IMR-90 (cell line): Measurements from ENCODE around the gene MRFAP1L1. TPM values are rescaled to one million over a fixed set of nuclear protein-coding genes. Genes with fewer than 3 reads are reported as not detected.

Experiments used
- ATAC-seq: fragments of 200-7000 bp; cut with Tn5 transposase; 2 replicates; pipeline ENCODE4 v1.9.1; 2020; ENCODE audit warnings: low read depth, mild to moderate bottlenecking, moderate library complexity
- BruUV-seq: library from RNA; stranded (reverse); fragments of 400-500 nt; replicated peaks from 2 replicates; lab custom pipeline; 2021; lab: Mats Ljungman, UMichigan
- CTCF ChIA-PET: fragments of 300-600 bp; formaldehyde crosslinking; extraction: SDS; loops from one replicate; lab custom pipeline; 2021; ENCODE audit warnings: antibody characterized with exemption; lab: Yijun Ruan, JAX
- POLR2A ChIA-PET: fragments of 300-600 bp; sonication (Branson Sonifier 250); formaldehyde crosslinking; loops from one replicate; lab custom pipeline; 2022; ENCODE audit warnings: antibody characterized with exemption; ENCODE audit not compliant: unreplicated experiment; lab: Charles Lee
- DNase-seq: peaks from one replicate; pipeline ENCODE4 v3.0.0; 2013
- H2AFZ ChIP-seq: replicated peaks from 2 replicates; pipeline ENCODE3; 2013; ENCODE audit warnings: low read length, mild to moderate bottlenecking; ENCODE audit not compliant: poor library complexity
- H2AK5ac ChIP-seq: 2 replicates; pipeline ENCODE4 v1.6.1; 2013; ENCODE audit warnings: low read depth, low read length, inconsistent platforms
- H2AK9ac ChIP-seq: replicated peaks from 2 replicates; pipeline ENCODE3; 2013; ENCODE audit warnings: mild to moderate bottlenecking, low read depth, low read length, moderate library complexity; ENCODE audit not compliant: poor library complexity
- H2BK120ac ChIP-seq: 2 replicates; pipeline ENCODE4 v1.6.1; 2013; ENCODE audit warnings: low read depth, low read length, inconsistent platforms
- H2BK15ac ChIP-seq: 3 replicates; pipeline ENCODE4 v1.6.1; 2013; ENCODE audit warnings: low read depth, low read length, inconsistent platforms
- H2BK20ac ChIP-seq: 2 replicates; pipeline ENCODE4 v1.6.1; 2013; ENCODE audit warnings: low read depth, mild to moderate bottlenecking, inconsistent platforms, low read length, moderate library complexity
- H2BK5ac ChIP-seq: 2 replicates; pipeline ENCODE4 v1.6.1; 2013; ENCODE audit warnings: mild to moderate bottlenecking, low read depth, low read length, inconsistent platforms; ENCODE audit not compliant: poor library complexity, severe bottlenecking
- H3K14ac ChIP-seq: replicated peaks from 2 replicates; pipeline ENCODE4 v1.6.1; 2013; ENCODE audit warnings: low read depth, low read length, inconsistent platforms
- H3K18ac ChIP-seq: 2 replicates; pipeline ENCODE4 v1.6.1; 2013; ENCODE audit warnings: low read depth, low read length, control low read depth
- H3K23ac ChIP-seq: 2 replicates; pipeline ENCODE4 v1.6.1; 2013; ENCODE audit warnings: low read depth, low read length, inconsistent platforms
- H3K27ac ChIP-seq: 2 replicates; pipeline ENCODE4 v1.5.1; 2013; ENCODE audit warnings: mild to moderate bottlenecking, control low read depth, low read length; ENCODE audit not compliant: insufficient read depth
- H3K27me3 ChIP-seq: 2 replicates; pipeline ENCODE4 v1.6.1; 2013; ENCODE audit warnings: low read length; ENCODE audit not compliant: control insufficient read depth, insufficient read depth
- H3K36me3 ChIP-seq: 2 replicates; pipeline ENCODE4 v1.6.1; 2013; ENCODE audit warnings: low read length, mixed read lengths; ENCODE audit not compliant: control insufficient read depth, insufficient read depth
- H3K4ac ChIP-seq: 2 replicates; pipeline ENCODE4 v1.6.1; 2013; ENCODE audit warnings: low read depth, low read length, inconsistent platforms
- H3K4me1 ChIP-seq: 2 replicates; pipeline ENCODE4 v1.6.1; 2013; ENCODE audit warnings: low read length, mixed read lengths; ENCODE audit not compliant: control insufficient read depth, insufficient read depth
- H3K4me2 ChIP-seq: 2 replicates; pipeline ENCODE4 v1.6.1; 2013; ENCODE audit warnings: low read depth, mild to moderate bottlenecking, control low read depth, low read length, moderate library complexity
- H3K4me3 ChIP-seq: 2 replicates; pipeline ENCODE4 v1.5.1; 2013; ENCODE audit warnings: low read depth, mild to moderate bottlenecking, control low read depth, low read length, moderate library complexity; ENCODE audit not compliant: insufficient read depth
- H3K56ac ChIP-seq: 2 replicates; pipeline ENCODE4 v1.6.1; 2013; ENCODE audit warnings: low read length, inconsistent platforms; ENCODE audit not compliant: insufficient read depth; ENCODE audit errors: extremely low read depth
- H3K79me1 ChIP-seq, 2 experiments: 2 replicates each; pipeline ENCODE4 v1.6.1; 2013; ENCODE audit warnings: low read length in 2 of 2, inconsistent platforms in 1 of 2, low read depth in 1 of 2
- H3K9ac ChIP-seq: 2 replicates; pipeline ENCODE4 v1.6.1; 2013; ENCODE audit warnings: low read depth, low read length, control low read depth
- H3K9me1 ChIP-seq: 2 replicates; pipeline ENCODE4 v1.6.1; 2013; ENCODE audit warnings: low read length, inconsistent platforms; ENCODE audit not compliant: insufficient read depth
- H3K9me3 ChIP-seq: 2 replicates; pipeline ENCODE4 v1.6.1; 2013; ENCODE audit warnings: low read length; ENCODE audit not compliant: control insufficient read depth, insufficient read depth
- H4K20me1 ChIP-seq: 2 replicates; pipeline ENCODE4 v1.6.1; 2013; ENCODE audit warnings: low read length, inconsistent platforms; ENCODE audit not compliant: insufficient read depth
- H4K5ac ChIP-seq: 2 replicates; pipeline ENCODE4 v1.6.1; 2013; ENCODE audit warnings: mild to moderate bottlenecking, low read depth, low read length, control low read depth
- H4K8ac ChIP-seq, 2 experiments: 2 replicates each; pipeline ENCODE4 v1.6.1; 2013; ENCODE audit warnings: low read depth in 2 of 2, low read length in 2 of 2, control low read depth in 1 of 2, inconsistent platforms in 1 of 2
- H4K91ac ChIP-seq: 2 replicates; pipeline ENCODE4 v1.6.1; 2013; ENCODE audit warnings: low read depth, low read length, inconsistent platforms; ENCODE audit not compliant: insufficient read depth
- BHLHE40 ChIP-seq: fragments of 150-350 bp; IDR thresholded peaks from 2 replicates; pipeline ENCODE4 v1.6.1; 2016; ENCODE audit warnings: mild to moderate bottlenecking, low read depth, low read length
- CEBPB ChIP-seq: IDR thresholded peaks from 2 replicates; pipeline ENCODE4 v1.6.1; 2012; ENCODE audit warnings: low read depth, low read length, improper control_type of control experiment
- CHD1 ChIP-seq: IDR thresholded peaks from 2 replicates; pipeline ENCODE4 v1.6.1; 2012; ENCODE audit warnings: low read depth, low read length, improper control_type of control experiment
- RCOR1 ChIP-seq: IDR thresholded peaks from 2 replicates; pipeline ENCODE4 v1.6.1; 2012; ENCODE audit warnings: mild to moderate bottlenecking, low read length, improper control_type of control experiment; ENCODE audit not compliant: insufficient replicate concordance
- WGBS, 2 experiments: methylation state at CpG; one replicate each; pipeline versions ENCODE4 v1.1.5 to v1.1.7; 2013; ENCODE audit warnings: missing lambda C conversion rate in 2 of 2; ENCODE audit not compliant: insufficient read length in 1 of 2; ENCODE audit errors: extremely low coverage in 2 of 2; 5-methylcytosine and 5-hydroxymethylcytosine counted together
- dilution Hi-C: fragments of 300-500 bp; cut with HindIII; formaldehyde crosslinking; loops from one replicate; pipeline ENCODE4 v1.14.3; 2018; ENCODE audit warnings: low sequenced_read_pairs; ENCODE audit not compliant: unreplicated experiment
- in situ Hi-C: fragments of 300-500 bp; cut with MboI; formaldehyde crosslinking; loops from 3 replicates; pipeline ENCODE4 v1.14.3; 2019; ENCODE audit warnings: low sequenced_read_pairs, inconsistent platforms, mixed read lengths
- intact Hi-C: fragments of 100-400 bp; cut with micrococcal nuclease; formaldehyde crosslinking; loops from 2 replicates; pipeline ENCODE4 v1.10.0; 2022
- polyA plus RNA-seq, 3 experiments: library from polyadenylated mRNA; depleted of rRNA; stranded (reverse); fragments of >200 nt; gene quantifications; 2 replicates each; pipeline ENCODE4 v1.2.3, GENCODE V29; 2012; ENCODE audit warnings: low replicate concordance in 1 of 3
- total RNA-seq: library from RNA; depleted of rRNA; stranded (reverse); fragments of >200 nt; gene quantifications from 2 replicates; pipeline ENCODE4 v1.2.3, GENCODE V29; 2012

Gene MRFAP1L1
- total and polyA plus RNA-seq, 2 of the 4 experiments (the other 2 are of a cell fraction), result 31.7 to 47.0 TPM

GRCh38 chr4:6659897-6660296 lies 49.8 kb downstream of the MRFAP1L1 start:
- DNase-seq (no peak), ATAC-seq (no peak)
- H3K4me1 ChIP-seq, result no peaks in the 10 kb centered on the region
- dilution Hi-C loops (no loop called here), in situ Hi-C loops (no loop called here), intact Hi-C loops (no loop called here)
- no peaks in the 10 kb centered on the region for H3K9me3 ChIP-seq
- TF ChIP-seq RCOR1, result no peak
- TF ChIP-seq CHD1, result no peak
- no peak for TF ChIP-seq CEBPB
- no peak for TF ChIP-seq BHLHE40
- peaks cover 22% of the 10 kb centered on the region for H3K27me3 ChIP-seq
- H3K27ac ChIP-seq, result no peak overlapping the region
- H3K36me3 ChIP-seq, result no peaks in the 10 kb centered on the region
- no peak overlapping the region for H4K91ac ChIP-seq
- no peak overlapping the region for H4K5ac ChIP-seq
- H3K18ac ChIP-seq, result no peak overlapping the region
- H3K9me1 ChIP-seq, result peaks cover 3% of the 10 kb centered on the region
- no peak overlapping the region for H3K56ac ChIP-seq
- no peak overlapping the region for H2AFZ ChIP-seq
- H4K20me1 ChIP-seq, result 0 out of 2 replicates have a peak, but pooled peaks cover 2% of the 10 kb centered on the region
- no peak overlapping the region for H2BK5ac ChIP-seq
- no peak overlapping the region for H2BK15ac ChIP-seq
- BruUV-seq, result no TSS peak
- H3K79me1 ChIP-seq, result no peaks in the 10 kb centered on the region
- no peak overlapping the region for H3K14ac ChIP-seq
- H3K4ac ChIP-seq, result no peak overlapping the region
- H2BK120ac ChIP-seq, result no peak overlapping the region
- ChIA-PET CTCF (interaction anchor here (0.7 kb wide), 1 partner anchor 9 kb away, joined by 4 read pairs; no protein-coding TSS in a partner anchor), POLR2A (no interaction called here)
- H3K23ac ChIP-seq, result no peak overlapping the region
- no peak overlapping the region for H2BK20ac ChIP-seq
- H3K4me3 ChIP-seq, result no peak overlapping the region
- no peak overlapping the region for H3K9ac ChIP-seq
- no peak overlapping the region for H2AK5ac ChIP-seq
- no CpG with 5 or more reads among the region's 2 CpGs for WGBS, 2 experiments
- H4K8ac ChIP-seq, result no peak overlapping the region
- H3K4me2 ChIP-seq, result no peak overlapping the region
- no peak overlapping the region for H2AK9ac ChIP-seq
